ENCODE data around the gene CFAP298.
"Not testable (repeated sequence)": the region's sequence is repeated elsewhere in the genome, so short reads cannot be mapped to it uniquely, and the experiment has no call there.

CFAP298 gene, protein sequence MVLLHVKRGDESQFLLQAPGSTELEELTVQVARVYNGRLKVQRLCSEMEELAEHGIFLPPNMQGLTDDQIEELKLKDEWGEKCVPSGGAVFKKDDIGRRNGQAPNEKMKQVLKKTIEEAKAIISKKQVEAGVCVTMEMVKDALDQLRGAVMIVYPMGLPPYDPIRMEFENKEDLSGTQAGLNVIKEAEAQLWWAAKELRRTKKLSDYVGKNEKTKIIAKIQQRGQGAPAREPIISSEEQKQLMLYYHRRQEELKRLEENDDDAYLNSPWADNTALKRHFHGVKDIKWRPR

DNA sequence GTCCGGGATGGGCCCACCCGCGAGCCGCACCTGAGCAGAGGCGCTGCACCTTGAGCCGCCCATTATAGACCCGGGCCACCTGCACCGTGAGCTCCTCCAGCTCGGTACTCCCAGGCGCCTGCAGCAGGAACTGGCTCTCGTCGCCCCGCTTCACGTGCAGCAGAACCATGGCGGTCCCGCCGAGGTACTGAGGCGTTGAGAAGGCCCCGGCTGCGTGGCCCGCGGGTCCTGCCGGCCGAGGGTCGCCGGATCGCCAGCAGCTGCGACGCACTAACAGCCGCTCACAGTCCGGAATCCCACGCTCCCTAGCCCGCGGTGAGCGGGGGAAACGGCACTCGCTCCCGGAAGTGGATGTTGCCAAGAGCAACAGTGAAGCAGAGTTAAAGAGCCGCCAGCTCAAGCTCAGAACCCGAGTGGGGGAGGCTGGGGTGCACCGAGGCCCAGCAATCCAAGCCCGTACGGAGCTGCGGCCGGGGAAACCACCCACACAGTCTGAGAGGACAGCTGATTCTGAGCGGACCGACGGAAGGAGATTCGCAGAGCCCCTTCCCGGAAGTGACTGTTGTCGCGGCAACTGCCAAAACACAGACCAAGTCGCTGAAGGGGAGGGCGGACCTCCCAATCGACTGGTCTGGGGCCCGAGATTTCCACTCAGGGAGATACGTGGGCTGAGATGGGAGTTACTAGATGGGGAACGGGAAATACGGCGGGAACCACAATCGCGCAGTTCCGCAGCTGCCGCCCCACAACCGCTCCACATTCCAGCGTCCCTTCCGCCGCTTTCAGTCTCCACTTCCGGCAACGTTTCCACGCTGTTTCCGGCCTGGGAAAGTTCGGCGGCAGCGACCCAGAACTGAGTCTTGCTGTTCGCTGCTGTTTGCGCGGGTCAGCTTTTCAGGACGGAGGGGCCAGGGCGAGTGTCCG is at the start of gene CFAP298:
Gene CFAP298, minus strand, starts transcription at position 303 of the 924 bp plus-strand sequence. Its CDS starts 134 bp downstream, at position 169.
- TF ChIP-seq ZFP3 (CRISPR knock-in tag; IDR thresholded peaks at IDR 0.05) (peak; percentile 52; the same call in 1 of the 2 replicates), GLIS3 (CRISPR knock-in tag; IDR thresholded peaks at IDR 0.05) (no peak), ZC3H10 (CRISPR knock-in tag; IDR thresholded peaks at IDR 0.05) (no peak), OSR1 (CRISPR knock-in tag; IDR thresholded peaks at IDR 0.05) (no peak), PATZ1 (CRISPR knock-in tag; IDR thresholded peaks at IDR 0.05; ENCODE audit: borderline replicate concordance) (no peak), TOX (CRISPR knock-in tag; IDR thresholded peaks at IDR 0.05; ENCODE audit: borderline replicate concordance) (no peak), ARNTL (CRISPR knock-in tag; IDR thresholded peaks at IDR 0.05; ENCODE audit: borderline replicate concordance, low read depth) (no peak)
- TF ChIP-seq, protein P1, sequence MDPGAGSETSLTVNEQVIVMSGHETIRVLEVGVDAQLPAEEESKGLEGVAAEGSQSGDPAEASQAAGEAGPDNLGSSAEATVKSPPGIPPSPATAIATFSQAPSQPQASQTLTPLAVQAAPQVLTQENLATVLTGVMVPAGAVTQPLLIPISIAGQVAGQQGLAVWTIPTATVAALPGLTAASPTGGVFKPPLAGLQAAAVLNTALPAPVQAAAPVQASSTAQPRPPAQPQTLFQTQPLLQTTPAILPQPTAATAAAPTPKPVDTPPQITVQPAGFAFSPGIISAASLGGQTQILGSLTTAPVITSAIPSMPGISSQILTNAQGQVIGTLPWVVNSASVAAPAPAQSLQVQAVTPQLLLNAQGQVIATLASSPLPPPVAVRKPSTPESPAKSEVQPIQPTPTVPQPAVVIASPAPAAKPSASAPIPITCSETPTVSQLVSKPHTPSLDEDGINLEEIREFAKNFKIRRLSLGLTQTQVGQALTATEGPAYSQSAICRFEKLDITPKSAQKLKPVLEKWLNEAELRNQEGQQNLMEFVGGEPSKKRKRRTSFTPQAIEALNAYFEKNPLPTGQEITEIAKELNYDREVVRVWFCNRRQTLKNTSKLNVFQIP (CRISPR knock-in tag; IDR thresholded peaks at IDR 0.05; ENCODE audit: borderline replicate concordance, low read depth): no peak
- peak; percentile 93 for ATAC-seq

DNA sequence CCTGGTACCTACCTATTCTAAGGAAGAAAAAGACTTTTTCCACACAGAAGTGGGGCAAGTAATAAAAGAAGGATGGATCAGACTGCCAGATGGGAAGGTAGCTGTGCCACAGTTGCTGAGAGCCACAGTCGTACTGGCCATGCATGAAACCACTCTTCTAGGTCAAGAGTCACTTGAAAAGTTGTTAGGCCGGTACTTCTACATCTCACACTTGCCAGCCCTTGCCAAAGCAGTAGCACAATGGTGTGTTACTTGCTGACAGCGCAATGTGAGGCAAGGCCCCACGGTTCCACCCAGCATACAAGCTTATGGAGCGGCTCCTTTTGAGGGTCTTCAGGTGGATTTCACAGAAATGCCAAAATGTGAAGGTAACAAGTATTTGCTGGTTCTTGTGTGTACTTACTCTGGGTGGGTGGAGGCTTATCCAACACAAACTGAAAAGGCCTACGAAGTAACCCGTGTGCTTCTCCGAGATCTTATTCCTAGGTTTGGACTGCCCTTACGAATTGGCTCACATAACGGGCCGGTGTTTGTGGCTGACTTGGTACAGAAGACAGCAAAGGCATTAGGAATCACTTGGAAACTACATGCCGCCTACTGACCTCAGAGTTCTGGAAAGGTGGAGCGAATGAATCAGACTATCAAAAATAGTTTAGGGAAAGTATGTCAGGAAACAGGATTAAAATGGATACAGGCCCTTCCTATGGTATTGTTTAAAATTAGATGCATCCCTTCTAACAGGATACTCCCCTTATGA is 49.0 kb upstream of the CFAP298 start:
- not testable (repeated sequence) for ATAC-seq

GRCh38 chr21:32658524-32658923 is 46.3 kb upstream of the CFAP298 start:
- ATAC-seq: no peak
- no peak for TF ChIP-seq ISL1 (CRISPR knock-in tag; IDR thresholded peaks at IDR 0.05)
- no peak for TF ChIP-seq CSDC2 (CRISPR knock-in tag; IDR thresholded peaks at IDR 0.05)
- TF ChIP-seq OSR1 (CRISPR knock-in tag; IDR thresholded peaks at IDR 0.05): no peak
- no peak for TF ChIP-seq ZNF70 (CRISPR knock-in tag; IDR thresholded peaks at IDR 0.05)
- no peak for TF ChIP-seq TOX (CRISPR knock-in tag; IDR thresholded peaks at IDR 0.05; ENCODE audit: borderline replicate concordance)

DNA sequence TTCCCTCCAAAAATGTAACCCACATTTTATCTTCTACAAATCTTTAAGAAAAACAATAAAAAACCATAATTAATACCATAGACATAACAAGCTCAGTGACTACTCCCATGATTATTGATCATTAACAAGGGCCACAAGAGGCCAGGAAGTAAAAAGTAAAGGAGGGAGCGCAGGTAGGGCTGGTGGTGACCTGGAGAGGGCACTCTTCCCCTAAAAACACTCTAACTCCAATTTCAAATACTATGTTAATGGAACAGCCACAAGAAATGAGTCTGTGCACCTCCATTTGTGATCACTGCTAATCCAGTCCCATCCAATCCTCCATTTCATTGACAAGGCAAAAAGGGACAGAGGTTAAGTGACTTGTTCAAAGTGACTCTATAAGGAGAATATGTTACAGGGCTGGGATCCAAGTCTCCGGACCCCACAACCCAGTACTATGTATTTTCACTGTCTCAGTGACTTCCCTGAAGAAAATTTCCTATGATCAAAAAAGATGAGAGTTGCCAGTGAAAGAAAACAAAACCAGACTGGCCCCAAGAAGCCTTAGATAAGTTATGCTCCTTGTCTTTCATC is 41.2 kb upstream of the CFAP298 start:
- peak; percentile 84 for ATAC-seq

More for the DNA sequence above, 41.2 kb upstream of the CFAP298 start:
- TF ChIP-seq TSHZ2 (CRISPR knock-in tag; IDR thresholded peaks at IDR 0.05): no peak
- TF ChIP-seq ARNTL (CRISPR knock-in tag; IDR thresholded peaks at IDR 0.05; ENCODE audit: borderline replicate concordance, low read depth): no peak
- no peak for TF ChIP-seq PPARA (CRISPR knock-in tag; IDR thresholded peaks at IDR 0.05; ENCODE audit: borderline replicate concordance)

Measured in SK-N-SH treated with all-trans-retinoic acid at 6 μM for 48 hours (cell line).